ENCODE data around the gene CDHR2. TPM values are rescaled to one million over a fixed set of nuclear protein-coding genes. Genes with fewer than 3 reads are reported as not detected.

Gene CDHR2
- total and polyA plus RNA-seq, 2 of the 13 experiments (the other 11 are each of a cell fraction or from before 2014, with no cell fraction given) = 17.9 to 20.9 TPM

DNA sequence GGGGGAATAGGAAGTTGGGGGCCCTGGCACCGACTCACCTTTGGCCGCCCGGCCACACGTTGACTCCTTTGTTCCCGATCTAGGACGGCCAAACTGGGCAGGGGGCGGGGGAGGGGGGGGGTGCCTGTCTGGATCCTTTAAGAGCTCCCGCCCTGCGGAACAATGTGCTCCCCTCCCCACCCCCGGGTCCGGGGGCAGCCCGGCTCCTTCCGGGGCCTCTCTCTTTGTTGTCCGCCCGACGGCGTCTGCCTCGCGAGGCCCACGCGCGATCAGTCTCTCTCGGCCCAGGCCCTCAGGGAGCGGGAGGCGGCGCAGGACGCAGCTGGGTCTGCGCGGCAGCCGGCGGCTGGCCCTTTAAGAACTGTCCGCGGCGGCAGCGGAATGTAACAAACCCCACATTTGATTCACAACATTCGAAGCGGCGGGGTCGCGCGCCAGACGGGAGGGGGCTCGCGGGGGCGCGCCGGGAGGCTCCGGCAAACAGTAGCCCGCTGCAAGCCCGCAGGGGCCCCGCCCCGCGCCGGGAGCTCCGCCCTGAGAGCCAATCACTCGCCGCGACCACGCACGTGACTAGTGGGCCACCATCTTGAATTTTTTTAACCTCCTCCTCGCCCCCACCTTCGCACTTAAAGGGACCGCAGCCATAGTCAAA is 12.1 kb upstream of the CDHR2 start, which contains the start of gene RNF44 (continued):
- TF ChIP-seq, protein P1, sequence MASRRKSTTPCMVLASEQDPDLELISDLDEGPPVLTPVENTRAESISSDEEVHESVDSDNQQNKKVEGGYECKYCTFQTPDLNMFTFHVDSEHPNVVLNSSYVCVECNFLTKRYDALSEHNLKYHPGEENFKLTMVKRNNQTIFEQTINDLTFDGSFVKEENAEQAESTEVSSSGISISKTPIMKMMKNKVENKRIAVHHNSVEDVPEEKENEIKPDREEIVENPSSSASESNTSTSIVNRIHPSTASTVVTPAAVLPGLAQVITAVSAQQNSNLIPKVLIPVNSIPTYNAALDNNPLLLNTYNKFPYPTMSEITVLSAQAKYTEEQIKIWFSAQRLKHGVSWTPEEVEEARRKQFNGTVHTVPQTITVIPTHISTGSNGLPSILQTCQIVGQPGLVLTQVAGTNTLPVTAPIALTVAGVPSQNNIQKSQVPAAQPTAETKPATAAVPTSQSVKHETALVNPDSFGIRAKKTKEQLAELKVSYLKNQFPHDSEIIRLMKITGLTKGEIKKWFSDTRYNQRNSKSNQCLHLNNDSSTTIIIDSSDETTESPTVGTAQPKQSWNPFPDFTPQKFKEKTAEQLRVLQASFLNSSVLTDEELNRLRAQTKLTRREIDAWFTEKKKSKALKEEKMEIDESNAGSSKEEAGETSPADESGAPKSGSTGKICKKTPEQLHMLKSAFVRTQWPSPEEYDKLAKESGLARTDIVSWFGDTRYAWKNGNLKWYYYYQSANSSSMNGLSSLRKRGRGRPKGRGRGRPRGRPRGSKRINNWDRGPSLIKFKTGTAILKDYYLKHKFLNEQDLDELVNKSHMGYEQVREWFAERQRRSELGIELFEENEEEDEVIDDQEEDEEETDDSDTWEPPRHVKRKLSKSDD (CRISPR knock-in tag; IDR thresholded peaks at IDR 0.05; ENCODE audit: low read depth) = no peak
- TF ChIP-seq ZNF282 (IDR thresholded peaks at IDR 0.05; ENCODE audit: partially characterized antibody) = no peak
- no peak for TF ChIP-seq CERS6 (CRISPR knock-in tag; IDR thresholded peaks at IDR 0.05)
- TF ChIP-seq, protein P2, sequence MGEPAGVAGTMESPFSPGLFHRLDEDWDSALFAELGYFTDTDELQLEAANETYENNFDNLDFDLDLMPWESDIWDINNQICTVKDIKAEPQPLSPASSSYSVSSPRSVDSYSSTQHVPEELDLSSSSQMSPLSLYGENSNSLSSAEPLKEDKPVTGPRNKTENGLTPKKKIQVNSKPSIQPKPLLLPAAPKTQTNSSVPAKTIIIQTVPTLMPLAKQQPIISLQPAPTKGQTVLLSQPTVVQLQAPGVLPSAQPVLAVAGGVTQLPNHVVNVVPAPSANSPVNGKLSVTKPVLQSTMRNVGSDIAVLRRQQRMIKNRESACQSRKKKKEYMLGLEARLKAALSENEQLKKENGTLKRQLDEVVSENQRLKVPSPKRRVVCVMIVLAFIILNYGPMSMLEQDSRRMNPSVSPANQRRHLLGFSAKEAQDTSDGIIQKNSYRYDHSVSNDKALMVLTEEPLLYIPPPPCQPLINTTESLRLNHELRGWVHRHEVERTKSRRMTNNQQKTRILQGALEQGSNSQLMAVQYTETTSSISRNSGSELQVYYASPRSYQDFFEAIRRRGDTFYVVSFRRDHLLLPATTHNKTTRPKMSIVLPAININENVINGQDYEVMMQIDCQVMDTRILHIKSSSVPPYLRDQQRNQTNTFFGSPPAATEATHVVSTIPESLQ (CRISPR knock-in tag; conservative IDR thresholded peaks at IDR 0.05) = no peak
- no peak for TF ChIP-seq MYNN (CRISPR knock-in tag; IDR thresholded peaks at IDR 0.05; ENCODE audit: low read depth)
- TF ChIP-seq, protein P3, sequence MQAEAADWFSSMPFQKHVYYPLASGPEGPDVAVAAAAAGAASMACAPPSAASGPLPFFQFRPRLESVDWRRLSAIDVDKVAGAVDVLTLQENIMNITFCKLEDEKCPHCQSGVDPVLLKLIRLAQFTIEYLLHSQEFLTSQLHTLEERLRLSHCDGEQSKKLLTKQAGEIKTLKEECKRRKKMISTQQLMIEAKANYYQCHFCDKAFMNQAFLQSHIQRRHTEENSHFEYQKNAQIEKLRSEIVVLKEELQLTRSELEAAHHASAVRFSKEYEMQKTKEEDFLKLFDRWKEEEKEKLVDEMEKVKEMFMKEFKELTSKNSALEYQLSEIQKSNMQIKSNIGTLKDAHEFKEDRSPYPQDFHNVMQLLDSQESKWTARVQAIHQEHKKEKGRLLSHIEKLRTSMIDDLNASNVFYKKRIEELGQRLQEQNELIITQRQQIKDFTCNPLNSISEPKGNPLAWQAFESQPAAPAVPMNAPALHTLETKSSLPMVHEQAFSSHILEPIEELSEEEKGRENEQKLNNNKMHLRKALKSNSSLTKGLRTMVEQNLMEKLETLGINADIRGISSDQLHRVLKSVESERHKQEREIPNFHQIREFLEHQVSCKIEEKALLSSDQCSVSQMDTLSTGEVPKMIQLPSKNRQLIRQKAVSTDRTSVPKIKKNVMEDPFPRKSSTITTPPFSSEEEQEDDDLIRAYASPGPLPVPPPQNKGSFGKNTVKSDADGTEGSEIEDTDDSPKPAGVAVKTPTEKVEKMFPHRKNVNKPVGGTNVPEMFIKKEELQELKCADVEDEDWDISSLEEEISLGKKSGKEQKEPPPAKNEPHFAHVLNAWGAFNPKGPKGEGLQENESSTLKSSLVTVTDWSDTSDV (CRISPR knock-in tag; IDR thresholded peaks at IDR 0.05) = no peak
- TF ChIP-seq CSRNP2 (CRISPR knock-in tag; conservative IDR thresholded peaks at IDR 0.05; ENCODE audit: low read depth) = no peak
- no peak for TF ChIP-seq TP53 (CRISPR knock-in tag; conservative IDR thresholded peaks at IDR 0.05)
- TF ChIP-seq PPARG (CRISPR knock-in tag; conservative IDR thresholded peaks at IDR 0.05) = peak; percentile 42; the same call in 1 of the 2 replicates
- TF ChIP-seq, protein P4, sequence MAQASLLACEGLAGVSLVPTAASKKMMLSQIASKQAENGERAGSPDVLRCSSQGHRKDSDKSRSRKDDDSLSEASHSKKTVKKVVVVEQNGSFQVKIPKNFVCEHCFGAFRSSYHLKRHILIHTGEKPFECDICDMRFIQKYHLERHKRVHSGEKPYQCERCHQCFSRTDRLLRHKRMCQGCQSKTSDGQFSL (CRISPR knock-in tag; IDR thresholded peaks at IDR 0.05) = peak; percentile 90
- no peak for TF ChIP-seq ZNF512B (CRISPR knock-in tag; IDR thresholded peaks at IDR 0.05; ENCODE audit: borderline replicate concordance)
- TF ChIP-seq TFAP4 (IDR thresholded peaks at IDR 0.05; ENCODE audit: borderline replicate concordance, low read depth) = no peak; the same call in 1 of the 2 replicates
- no peak for TF ChIP-seq FOXA1 (IDR thresholded peaks at IDR 0.05)
- TF ChIP-seq FOXA1 (CRISPR knock-in tag; IDR thresholded peaks at IDR 0.05) = peak; percentile 64

All from HepG2 (cell line).